GM10847 (cell line): ENCODE data around the gene SGCD.

Experiments
- POLR2A ChIP-seq: IDR thresholded peaks from 2 replicates; pipeline ENCODE4 v1.6.1; 2011; ENCODE audit not compliant: insufficient read length; ENCODE audit errors: extremely low read depth

Gene SGCD

GRCh38 chr5:156326718-156327259 lies at the start of gene SGCD:
Gene SGCD (plus strand): TSS chr5:156327164.
- TF ChIP-seq POLR2A: no peak

GRCh38 chr5:156277290-156277689 lies 49.7 kb upstream of the SGCD start:
- TF ChIP-seq POLR2A: no peak

GRCh38 chr5:156295431-156295830 lies 31.5 kb upstream of the SGCD start:
- TF ChIP-seq POLR2A: no peak

GRCh38 chr5:156310115-156310514 lies 16.8 kb upstream of the SGCD start:
- no peak for TF ChIP-seq POLR2A

GRCh38 chr5:156312897-156313694 lies 13.9 kb upstream of the SGCD start:
- no peak for TF ChIP-seq POLR2A

GRCh38 chr5:156314416-156314815 lies 12.5 kb upstream of the SGCD start:
- TF ChIP-seq POLR2A: no peak

- TF ChIP-seq POLR2A: no peak
Observed at GRCh38 chr5:156322666-156323065, 4.3 kb upstream of the SGCD start.

GRCh38 chr5:156327296-156327695 lies 332 bp downstream of the SGCD start:
- no peak for TF ChIP-seq POLR2A

- TF ChIP-seq POLR2A: no peak
Observed at GRCh38 chr5:156328161-156328560, 1.2 kb downstream of the SGCD start.

GRCh38 chr5:156328766-156329165 lies 1.8 kb downstream of the SGCD start:
- TF ChIP-seq POLR2A: no peak

- no peak for TF ChIP-seq POLR2A
Observed at GRCh38 chr5:156329171-156329611, 2.2 kb downstream of the SGCD start.

GRCh38 chr5:156330141-156330870 lies 3.3 kb downstream of the SGCD start:
- no peak for TF ChIP-seq POLR2A

GRCh38 chr5:156331181-156331580 lies 4.2 kb downstream of the SGCD start:
- TF ChIP-seq POLR2A: no peak

- TF ChIP-seq POLR2A: no peak
Observed at GRCh38 chr5:156331845-156332244, 4.9 kb downstream of the SGCD start.

- no peak for TF ChIP-seq POLR2A
Observed at GRCh38 chr5:156332245-156332644, 5.3 kb downstream of the SGCD start.
